Uterus (tissue), 4 donors: ENCODE results near the gene MICOS13. TPM values are rescaled to one million over a fixed set of nuclear protein-coding genes. Genes with fewer than 3 reads are reported as not detected.
A peak's percentile ranks its signal among the peaks of the same experiment; 100 is the strongest.

ENCODE experiments used
- DNase-seq, 2 donors: peaks; one replicate each; pipeline ENCODE4 v3.0.0-alpha.2; 2019 to 2020
- H3K27ac ChIP-seq, 2 donors: fragments of 200-600 bp; sonication (generic); 1 replicate in 1 of 2; 2 replicates in 1 of 2; pipeline ENCODE4 v1.5.1; 2016 to 2018
- H3K27me3 ChIP-seq, 2 donors: fragments of 200-600 bp; sonication (generic); one replicate each; pipeline ENCODE4 v1.5.1; 2018 to 2019; ENCODE audit warnings: control low read depth in 1 of 2
- H3K36me3 ChIP-seq, 2 donors: fragments of 200-600 bp; sonication (generic); one replicate each; pipeline ENCODE4 v1.5.1; 2019; ENCODE audit warnings: control low read depth in 1 of 2
- H3K4me1 ChIP-seq, 2 donors: fragments of 200-600 bp; sonication (generic); one replicate each; pipeline ENCODE4 v1.5.1; 2018 to 2019; ENCODE audit warnings: control low read depth in 1 of 2
- H3K4me3 ChIP-seq, 2 donors: fragments of 200-600 bp; sonication (generic); 1 replicate in 1 of 2; 2 replicates in 1 of 2; pipeline ENCODE4 v1.5.1; 2018 to 2019; ENCODE audit warnings: mild to moderate bottlenecking in 1 of 2
- H3K9me3 ChIP-seq, 2 donors: fragments of 200-600 bp; sonication (generic); one replicate each; pipeline ENCODE4 v1.5.1; 2019; ENCODE audit warnings: control low read depth in 1 of 2
- CTCF ChIP-seq, 4 experiments: fragments of 200-600 bp in 2 of 4; fragments of 450-650 bp in 2 of 4; sonication (generic) in 2 of 4; IDR thresholded peaks; one replicate each; pipeline ENCODE4 v1.5.1; 2016 to 2019; ENCODE audit warnings: antibody characterized with exemption in 4 of 4, mild to moderate bottlenecking in 2 of 4, moderate library complexity in 1 of 4
- POLR2A ChIP-seq, 2 donors: fragments of 450-650 bp; IDR thresholded peaks; one replicate each; pipeline ENCODE4 v1.6.1; 2016; ENCODE audit warnings: antibody characterized with exemption in 2 of 2, mild to moderate bottlenecking in 1 of 2, moderate library complexity in 1 of 2
- intact Hi-C: fragments of 100-400 bp; cut with DNase I; formaldehyde crosslinking; loops from one replicate; pipeline ENCODE4 v1.15.1; 2023; ENCODE audit warnings: low total_unique reads
- total RNA-seq, 4 donors: library from RNA; depleted of rRNA in 3 of 4; stranded (reverse); fragments of >200 nt in 3 of 4; gene quantifications; one replicate each; pipeline versions ENCODE4 v1.1.0 to v1.2.4, GENCODE V29; 2014 to 2023
- donor health status: DM: yes; HTN: yes; CAD: no.

Gene MICOS13
- total RNA-seq, 4 donors from 2014 or later: 2.8 to 36.7 (median 21.1) TPM

- peaks cover 0 to 12% of the 10 kb centered on the region in 2 donors for H3K4me1 ChIP-seq
- no peaks in the 10 kb centered on the region for H3K9me3 ChIP-seq
- TF ChIP-seq CTCF (IDR thresholded peaks at IDR 0.05) (no peak), POLR2A (IDR thresholded peaks at IDR 0.05) (no peak)
- DNase-seq: no peak
- H3K27ac ChIP-seq: peak overlapping the region in 1 of 2 donors; percentile 96
- no peaks in the 10 kb centered on the region for H3K27me3 ChIP-seq
- H3K4me3 ChIP-seq: peak overlapping the region; percentile 94 to 97
- no peaks in the 10 kb centered on the region for H3K36me3 ChIP-seq
- intact Hi-C loops: no loop called here
Observed at GRCh38 chr19:5718579-5719273, 38.4 kb upstream of the MICOS13 start.

- TF ChIP-seq POLR2A (IDR thresholded peaks at IDR 0.05) (no peak), CTCF (IDR thresholded peaks at IDR 0.05) (no peak)
- Histone ChIP-seq H3K27ac (no peak overlapping the region), H3K9me3 (no peaks in the 10 kb centered on the region), H3K4me3 (no peak overlapping the region), H3K36me3 (no peaks in the 10 kb centered on the region), H3K4me1 (peaks cover 0 to 12% of the 10 kb centered on the region in 2 donors), H3K27me3 (no peaks in the 10 kb centered on the region)
- DNase-seq: no peak
- intact Hi-C loops: no loop called here
Observed at GRCh38 chr19:5718037-5718578, 37.8 kb upstream of the MICOS13 start.

GRCh38 chr19:5717215-5717935 is 37.1 kb upstream of the MICOS13 start:
- Histone ChIP-seq H3K27ac (no peak overlapping the region), H3K36me3 (no peaks in the 10 kb centered on the region), H3K4me1 (peaks cover 0 to 12% of the 10 kb centered on the region in 2 donors), H3K9me3 (no peaks in the 10 kb centered on the region), H3K27me3 (no peaks in the 10 kb centered on the region), H3K4me3 (no peak overlapping the region)
- intact Hi-C loops: no loop called here
- TF ChIP-seq POLR2A (IDR thresholded peaks at IDR 0.05) (no peak), CTCF (IDR thresholded peaks at IDR 0.05) (no peak)
- no peak for DNase-seq

- H3K27ac ChIP-seq: no peak overlapping the region
- no peak for DNase-seq
Observed at GRCh38 chr19:5714816-5715215, 34.5 kb upstream of the MICOS13 start.

GRCh38 chr19:5713228-5713627 is 32.9 kb upstream of the MICOS13 start:
- Histone ChIP-seq H3K9me3 (no peaks in the 10 kb centered on the region), H3K27ac (no peak overlapping the region), H3K36me3 (no peaks in the 10 kb centered on the region), H3K4me1 (peaks cover 0 to 5% of the 10 kb centered on the region in 2 donors), H3K27me3 (no peaks in the 10 kb centered on the region), H3K4me3 (no peak overlapping the region)
- TF ChIP-seq POLR2A (IDR thresholded peaks at IDR 0.05) (no peak), CTCF (IDR thresholded peaks at IDR 0.05) (no peak)
- intact Hi-C loops: no loop called here
- no peak for DNase-seq

More at GRCh38 chr19:5714816-5715215, 34.5 kb upstream of the MICOS13 start:
- H3K36me3 ChIP-seq: no peaks in the 10 kb centered on the region
- peaks cover 0 to 12% of the 10 kb centered on the region in 2 donors for H3K4me1 ChIP-seq
- no peaks in the 10 kb centered on the region for H3K9me3 ChIP-seq
- TF ChIP-seq POLR2A (IDR thresholded peaks at IDR 0.05): no peak
- no peaks in the 10 kb centered on the region for H3K27me3 ChIP-seq
- H3K4me3 ChIP-seq: no peak overlapping the region
- intact Hi-C loops: no loop called here
